ENCODE results near the gene RPL18A.

- TF ChIP-seq GABPA (IDR thresholded peaks at IDR 0.05; ENCODE audit: low read depth), result no peak
- no peak for TF ChIP-seq CTCF (IDR thresholded peaks at IDR 0.05)
- no peak for TF ChIP-seq FOXM1 (IDR thresholded peaks at IDR 0.05; ENCODE audit: low read depth)
- TF ChIP-seq EP300 (IDR thresholded peaks at IDR 0.05; ENCODE audit: borderline replicate concordance in 1 of 2, low read depth in 1 of 2, low read length in 1 of 2), result no peak
- no peak for TF ChIP-seq TAF1 (IDR thresholded peaks at IDR 0.05; ENCODE audit: borderline replicate concordance, low read depth, low read length)
- no peak for TF ChIP-seq RFX5 (IDR thresholded peaks at IDR 0.05; ENCODE audit: low read length)
- TF ChIP-seq EZH2phosphoT487 (IDR thresholded peaks at IDR 0.05; ENCODE audit: borderline replicate concordance, low read depth), result no peak
- no peak for TF ChIP-seq GATA2 (CRISPR knock-in tag; IDR thresholded peaks at IDR 0.05)
- no peak for TF ChIP-seq JUND (IDR thresholded peaks at IDR 0.05)
- no peak for TF ChIP-seq YY1 (IDR thresholded peaks at IDR 0.05; ENCODE audit: low read depth)
- TF ChIP-seq RAD21 (IDR thresholded peaks at IDR 0.05; ENCODE audit: low read length), result no peak
Measured at GRCh38 chr19:17910791-17911360, 51.2 kb downstream of the RPL18A start.

Data from SK-N-SH (cell line).